ENCODE measurements around the gene CCDC73.
"Not testable (repeated sequence)": the region's sequence is repeated elsewhere in the genome, so short reads cannot be mapped to it uniquely, and the experiment has no call there.

The CCDC73 gene

GRCh38 chr11:32829680-32830412 lies 35.4 kb upstream of the CCDC73 start, which contains the start of gene PRRG4:
TSS of gene PRRG4 (plus strand) at chr11:32829927. CDS start at chr11:32830530, 603 bp downstream.
- Histone ChIP-seq H3K4me3 (replicated peaks; ENCODE audit: insufficient read depth, low read length) (peak within 1 kb of the TSS; percentile 82), H3K27ac (replicated peaks) (peak within 1 kb of the TSS; percentile 72), H3K27me3 (ENCODE audit: insufficient read depth, poor library complexity, severe bottlenecking) (no peaks in the 10 kb centered on the region)
- TF ChIP-seq POLR2AphosphoS5 (IDR thresholded peaks at IDR 0.05; ENCODE audit: low read depth) = 0 out of 2 replicates have a peak, but pooled peaks have one; percentile 8
- TF ChIP-seq REST (IDR thresholded peaks at IDR 0.05; ENCODE audit: insufficient replicate concordance, low read depth) = no peak
- peak in 1 of 2 experiments; percentile 80 for DNase-seq (ENCODE audit: low read depth in 1 of 2, low spot score in 1 of 2)

- Histone ChIP-seq H3K4me3 (replicated peaks; ENCODE audit: insufficient read depth, low read length) (peak overlapping the region; percentile 82), H3K27me3 (ENCODE audit: insufficient read depth, poor library complexity, severe bottlenecking) (no peaks in the 10 kb centered on the region), H3K27ac (replicated peaks) (peak overlapping the region; percentile 54)
- TF ChIP-seq SPI1 (IDR thresholded peaks at IDR 0.05; ENCODE audit: borderline replicate concordance, low read depth) (no peak), GABPA (IDR thresholded peaks at IDR 0.05; ENCODE audit: low read depth) (no peak), POLR2AphosphoS5 (IDR thresholded peaks at IDR 0.05; ENCODE audit: low read depth) (0 out of 2 replicates have a peak, but pooled peaks have one; percentile 13), CTCF (IDR thresholded peaks at IDR 0.05; ENCODE audit: insufficient read depth, low read length) (no peak), REST (IDR thresholded peaks at IDR 0.05; ENCODE audit: insufficient replicate concordance, low read depth) (no peak)
- DNase-seq (ENCODE audit: low read depth in 1 of 2, low spot score in 1 of 2) = no peak
Measured at GRCh38 chr11:32829157-32829679, 34.8 kb upstream of the CCDC73 start.

- H3K27ac ChIP-seq (replicated peaks) = no peak overlapping the region
- no peak overlapping the region for H3K4me3 ChIP-seq (replicated peaks; ENCODE audit: insufficient read depth, low read length)
- H3K27me3 ChIP-seq (ENCODE audit: insufficient read depth, poor library complexity, severe bottlenecking) = no peaks in the 10 kb centered on the region
- no peak for DNase-seq (ENCODE audit: low read depth in 1 of 2, low spot score in 1 of 2)
- TF ChIP-seq SPI1 (IDR thresholded peaks at IDR 0.05; ENCODE audit: borderline replicate concordance, low read depth) (no peak), POLR2AphosphoS5 (IDR thresholded peaks at IDR 0.05; ENCODE audit: low read depth) (no peak), GABPA (IDR thresholded peaks at IDR 0.05; ENCODE audit: low read depth) (no peak), CTCF (IDR thresholded peaks at IDR 0.05; ENCODE audit: insufficient read depth, low read length) (no peak)
Measured at GRCh38 chr11:32827276-32827675, 32.8 kb upstream of the CCDC73 start.

GRCh38 chr11:32826113-32826512 lies 31.7 kb upstream of the CCDC73 start:
- Histone ChIP-seq H3K27ac (replicated peaks) (no peak overlapping the region), H3K4me3 (replicated peaks; ENCODE audit: insufficient read depth, low read length) (no peak overlapping the region), H3K27me3 (ENCODE audit: insufficient read depth, poor library complexity, severe bottlenecking) (no peaks in the 10 kb centered on the region)
- TF ChIP-seq POLR2AphosphoS5 (IDR thresholded peaks at IDR 0.05; ENCODE audit: low read depth) = no peak
- TF ChIP-seq GABPA (IDR thresholded peaks at IDR 0.05; ENCODE audit: low read depth) = no peak
- no peak for TF ChIP-seq SPI1 (IDR thresholded peaks at IDR 0.05; ENCODE audit: borderline replicate concordance, low read depth)
- TF ChIP-seq REST (IDR thresholded peaks at IDR 0.05; ENCODE audit: insufficient replicate concordance, low read depth) = no peak
- TF ChIP-seq CTCF (IDR thresholded peaks at IDR 0.05; ENCODE audit: insufficient read depth, low read length) = no peak
- DNase-seq (ENCODE audit: low read depth in 1 of 2, low spot score in 1 of 2) = no peak

GRCh38 chr11:32823617-32824016 lies 29.2 kb upstream of the CCDC73 start:
- H3K27me3 ChIP-seq (ENCODE audit: insufficient read depth, poor library complexity, severe bottlenecking); H3K4me3 ChIP-seq (replicated peaks; ENCODE audit: insufficient read depth, low read length); H3K27ac ChIP-seq (replicated peaks): not testable (repeated sequence)
- peak in 1 of 2 experiments; percentile 51 for DNase-seq (ENCODE audit: low read depth in 1 of 2, low spot score in 1 of 2)
